ENCODE data around the gene STIM2. TPM values are rescaled to one million over a fixed set of nuclear protein-coding genes. Genes with fewer than 3 reads are reported as not detected.

The STIM2 gene
- total and polyA plus RNA-seq, 9 of the 15 experiments (the other 6 are each of a cell fraction or from before 2014, with no cell fraction given) = 7.2 to 26.8 (median 15.4) TPM

GRCh38 chr4:26937567-26937966 is 76.9 kb downstream of the STIM2 start (continued):
- TF ChIP-seq POLR2AphosphoS5 (IDR thresholded peaks at IDR 0.05; ENCODE audit: control insufficient read depth, insufficient read depth, low read depth, low read length) (peak; percentile 65; the same call in 1 of the 2 replicates), BRCA1 (IDR thresholded peaks at IDR 0.05) (no peak), BRCA1 (CRISPR knock-in tag; IDR thresholded peaks at IDR 0.05) (no peak), NCOA4 (IDR thresholded peaks at IDR 0.05; ENCODE audit: partially characterized antibody) (no peak), ZEB2 (IDR thresholded peaks at IDR 0.05) (0 out of 2 replicates have a peak, but pooled peaks have one; percentile 41), TRIM24 (IDR thresholded peaks at IDR 0.05) (peak in 1 of 2 experiments; percentile 33; a peak in 1 of 4 replicates), HMG20A (CRISPR knock-in tag; conservative IDR thresholded peaks at IDR 0.05) (no peak), DACH1 (IDR thresholded peaks at IDR 0.05; ENCODE audit: partially characterized antibody) (peak; percentile 79), TBL1XR1 (IDR thresholded peaks at IDR 0.05; ENCODE audit: low read length in 2 of 2) (peak in 1 of 2 experiments; percentile 58; a peak in 1 of 4 replicates), MTA2 (IDR thresholded peaks at IDR 0.05; ENCODE audit: low read depth) (peak; percentile 81), TCF7L2 (IDR thresholded peaks at IDR 0.05; ENCODE audit: low read depth, low read length) (no peak), STAT5A (IDR thresholded peaks at IDR 0.05; ENCODE audit: borderline replicate concordance, low read length) (peak; percentile 79), DPF2 (IDR thresholded peaks at IDR 0.05) (peak; percentile 75), KAT8 (IDR thresholded peaks at IDR 0.05; ENCODE audit: low read depth) (no peak), ELF2 (CRISPR knock-in tag; IDR thresholded peaks at IDR 0.05) (no peak), KLF16 (IDR thresholded peaks at IDR 0.05) (peak; percentile 49; the same call in 1 of the 2 replicates), NFIC (IDR thresholded peaks at IDR 0.05) (peak; percentile 82), NCOR1 (IDR thresholded peaks at IDR 0.05) (peak; percentile 87), STAT5B (CRISPR knock-in tag; IDR thresholded peaks at IDR 0.05) (no peak), SIN3A (IDR thresholded peaks at IDR 0.05; ENCODE audit: borderline replicate concordance in 2 of 2, control insufficient read depth in 1 of 2, low read depth in 2 of 2, low read length in 2 of 2) (no peak), RAD21 (CRISPR knock-in tag; conservative IDR thresholded peaks at IDR 0.05 in 1 of 2, IDR thresholded peaks at IDR 0.05 in 1 of 2) (no peak), ZNF740 (CRISPR knock-in tag; IDR thresholded peaks at IDR 0.05) (no peak), ZNF740 (tag; IDR thresholded peaks at IDR 0.05) (no peak), PTRF (tag; IDR thresholded peaks at IDR 0.05) (no peak), KLF13 (tag; IDR thresholded peaks at IDR 0.05; ENCODE audit: borderline replicate concordance, low read depth) (no peak), ZBTB11 (CRISPR knock-in tag; IDR thresholded peaks at IDR 0.05) (0 out of 6 replicates have a peak, but pooled peaks of 1 of the 3 experiments have one; percentile 40), ZNF316 (IDR thresholded peaks at IDR 0.05) (no peak), SREBF2 (CRISPR knock-in tag; IDR thresholded peaks at IDR 0.05) (no peak), HDAC6 (IDR thresholded peaks at IDR 0.05; ENCODE audit: low read depth, low read length) (no peak)

Data from K562 (cell line).